Urothelium cell line (cell line): ENCODE measurements around the gene ZNF134.

Source experiments
- DNase-seq: peaks from one replicate; pipeline ENCODE4 v3.0.0; 2011; ENCODE audit warnings: low spot score, mixed read lengths
- FAIRE-seq: peaks from 2 replicates; lab custom pipeline; 2011; peaks lifted over from hg19 to GRCh38; lab: Jason Lieb, UNC

Gene ZNF134

DNA sequence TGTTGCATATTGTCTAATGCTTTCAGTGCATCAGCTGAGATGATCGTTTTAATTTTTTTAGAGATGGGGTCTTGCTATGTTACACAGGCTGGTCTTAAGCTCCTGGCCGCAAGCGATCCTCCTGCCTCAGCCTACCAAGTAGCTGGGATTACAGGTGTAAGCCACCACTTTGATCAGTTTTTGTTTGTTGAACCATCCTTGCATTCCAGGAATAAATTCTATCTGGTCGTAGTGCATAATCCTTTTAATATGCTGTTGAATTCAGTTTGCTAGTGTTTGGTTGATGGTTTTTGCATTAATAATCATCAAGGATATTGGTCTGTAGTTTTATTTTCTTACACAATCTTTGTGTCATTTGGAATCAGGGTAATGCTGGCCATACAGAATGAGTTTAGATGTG lies 23.3 kb downstream of the ZNF134 start:
- FAIRE-seq (no peak), DNase-seq (no peak)

DNA sequence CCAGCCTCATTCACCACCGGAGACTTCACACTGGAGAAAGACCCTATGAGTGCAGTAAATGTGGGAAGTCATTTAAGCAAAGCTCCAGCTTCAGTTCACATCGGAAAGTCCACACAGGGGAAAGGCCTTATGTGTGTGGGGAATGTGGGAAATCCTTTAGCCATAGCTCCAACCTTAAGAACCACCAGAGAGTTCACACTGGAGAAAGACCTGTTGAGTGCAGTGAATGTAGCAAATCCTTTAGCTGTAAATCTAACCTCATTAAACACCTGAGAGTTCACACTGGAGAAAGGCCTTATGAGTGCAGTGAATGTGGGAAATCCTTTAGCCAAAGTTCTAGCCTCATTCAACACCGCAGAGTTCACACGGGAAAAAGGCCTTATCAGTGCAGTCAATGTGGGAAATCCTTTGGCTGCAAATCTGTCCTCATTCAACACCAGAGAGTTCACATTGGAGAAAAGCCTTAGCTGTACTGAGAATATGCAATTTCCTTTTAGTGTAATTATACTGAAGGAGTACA lies 27.7 kb downstream of the ZNF134 start:
- DNase-seq (no peak), FAIRE-seq (no peak)

DNA sequence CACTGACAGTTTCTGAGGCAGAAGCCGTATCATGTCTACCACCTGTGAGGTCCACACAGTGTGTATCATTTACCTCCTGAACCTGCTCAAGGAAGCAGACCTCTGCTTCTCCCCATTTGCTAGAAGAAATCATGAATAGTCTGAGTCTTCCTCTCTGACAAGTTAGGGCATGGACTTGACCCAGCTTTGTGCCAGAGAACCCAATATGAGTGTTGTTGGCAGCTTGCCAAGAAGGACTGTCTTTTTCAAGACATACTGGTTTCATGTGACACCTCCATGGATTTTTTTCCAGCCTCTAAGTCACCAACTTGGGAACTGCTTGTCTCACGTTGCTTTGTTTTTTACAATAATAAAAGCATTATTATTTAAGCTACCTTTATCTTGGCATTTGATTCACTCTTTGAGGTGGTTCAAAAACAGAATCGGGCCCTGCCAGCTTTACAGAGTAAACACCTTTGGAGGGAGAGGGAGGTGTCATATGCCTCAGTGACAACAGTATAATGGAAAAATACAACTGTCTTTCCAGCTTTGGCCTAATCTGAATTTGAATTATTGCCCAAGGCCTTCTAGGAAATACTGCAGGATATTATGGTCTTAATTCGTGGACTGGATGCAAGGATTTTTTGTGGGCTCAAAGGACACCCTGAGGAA lies 28.5 kb downstream of the ZNF134 start:
- DNase-seq (no peak), FAIRE-seq (no peak)

- FAIRE-seq = no peak
- no peak for DNase-seq
Observed at GRCh38 chr19:57643734-57644133, 29.7 kb downstream of the ZNF134 start.

DNA sequence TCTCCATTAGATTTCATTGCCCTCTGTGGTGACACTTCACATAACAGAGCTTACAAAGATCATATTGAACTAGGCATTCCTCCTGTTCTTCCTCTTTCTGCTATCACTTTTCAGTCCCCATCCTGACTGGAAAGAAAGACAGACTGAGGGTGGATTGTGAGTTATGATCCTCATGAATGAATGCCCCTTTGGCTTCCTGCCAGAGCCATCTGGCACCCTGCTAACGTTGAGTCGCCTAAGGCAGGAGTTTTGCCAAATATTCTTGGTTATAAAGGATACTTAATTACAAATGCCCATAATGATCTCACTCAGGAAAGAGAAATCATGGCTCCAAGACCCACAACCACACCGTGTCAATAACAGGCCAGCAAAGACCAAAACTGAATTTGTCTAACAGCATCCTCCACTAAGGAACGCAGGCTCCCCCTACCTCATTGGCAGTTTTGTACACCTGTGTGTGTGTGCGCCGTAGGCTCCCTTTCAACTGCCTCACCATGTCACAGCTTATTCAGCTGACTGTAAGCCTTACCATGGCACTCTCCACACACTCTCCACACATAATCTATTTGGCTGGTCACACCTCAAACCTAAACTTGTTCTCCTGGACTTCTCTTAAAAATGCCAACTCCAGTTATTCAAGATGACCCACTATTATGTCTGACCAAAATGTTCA lies 34.4 kb downstream of the ZNF134 start:
- FAIRE-seq (no peak), DNase-seq (no peak)

GRCh38 chr19:57651654-57651996 lies 37.6 kb downstream of the ZNF134 start:
- DNase-seq (no peak), FAIRE-seq (no peak)

- no peak for DNase-seq
- FAIRE-seq = no peak
Observed at GRCh38 chr19:57653689-57654088, 39.6 kb downstream of the ZNF134 start.

DNA sequence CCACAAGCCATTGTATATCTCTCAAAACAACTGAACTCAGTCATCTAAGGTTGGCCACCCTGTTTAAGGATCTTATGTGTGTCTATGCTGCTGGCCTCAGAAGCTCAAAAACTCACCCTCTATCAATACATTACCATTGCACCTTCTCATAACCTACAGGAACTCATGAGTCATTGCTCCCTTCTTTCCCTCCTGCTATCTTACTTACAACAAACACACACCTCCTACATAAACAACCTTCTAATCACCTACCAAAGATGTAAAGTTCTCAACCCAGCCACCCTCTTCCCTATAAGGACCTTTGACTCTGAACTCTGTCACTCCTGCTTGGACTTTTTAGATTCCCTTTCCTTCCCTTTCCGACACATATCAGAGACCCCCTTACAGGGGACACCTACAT lies 41.4 kb downstream of the ZNF134 start:
- FAIRE-seq (no peak), DNase-seq (no peak)

GRCh38 chr19:57656346-57656745 lies 42.3 kb downstream of the ZNF134 start:
- no peak for DNase-seq
- FAIRE-seq = no peak

DNA sequence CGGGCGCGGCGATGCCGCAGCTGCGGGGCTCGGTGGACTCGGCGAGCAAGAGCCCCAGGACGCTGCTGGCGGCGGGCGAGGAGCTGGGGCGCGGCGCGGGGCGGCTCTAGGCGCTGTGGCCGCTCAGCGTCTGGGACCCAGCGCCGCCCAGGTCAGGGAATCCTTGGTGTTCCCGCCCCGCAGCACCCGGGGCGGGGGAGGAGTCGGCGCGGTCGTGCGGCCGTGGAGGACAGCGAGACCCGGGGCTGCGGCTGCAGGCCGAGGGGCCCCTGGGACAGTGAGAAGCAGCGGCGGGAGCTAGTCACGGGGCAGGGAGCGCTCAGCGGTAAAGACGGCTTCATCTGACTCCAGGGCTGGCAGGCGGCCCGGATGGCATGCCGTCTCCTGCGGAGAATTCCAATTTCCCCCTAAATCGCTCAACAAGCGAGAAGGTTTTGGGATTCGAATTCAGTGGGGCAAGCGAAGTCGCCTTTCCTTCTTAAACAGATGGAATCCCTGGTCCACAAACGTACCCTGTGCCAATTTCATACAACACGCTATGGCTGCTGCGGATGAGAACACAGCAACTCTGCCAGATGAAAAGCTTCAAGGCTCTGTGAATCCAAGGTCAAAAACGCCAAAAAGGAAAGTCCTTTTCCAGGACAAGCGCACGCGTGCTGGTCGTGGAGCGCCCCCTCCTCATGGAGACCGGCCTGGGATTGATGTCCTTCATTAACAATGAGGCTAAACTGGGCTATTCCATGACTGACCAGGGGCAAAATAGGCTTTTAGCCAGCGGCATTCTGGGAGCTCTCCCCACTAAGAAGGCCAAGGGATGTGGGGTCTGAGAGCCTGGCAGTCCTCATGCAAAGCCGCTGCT lies 50.5 kb downstream of the ZNF134 start:
- DNase-seq (peak; percentile 68), FAIRE-seq (no peak)

GRCh38 chr19:57665261-57665806 lies 51.3 kb downstream of the ZNF134 start:
- FAIRE-seq (no peak), DNase-seq (no peak)

- FAIRE-seq (no peak), DNase-seq (no peak)
Observed at GRCh38 chr19:57667228-57667627, 53.2 kb downstream of the ZNF134 start.

DNA sequence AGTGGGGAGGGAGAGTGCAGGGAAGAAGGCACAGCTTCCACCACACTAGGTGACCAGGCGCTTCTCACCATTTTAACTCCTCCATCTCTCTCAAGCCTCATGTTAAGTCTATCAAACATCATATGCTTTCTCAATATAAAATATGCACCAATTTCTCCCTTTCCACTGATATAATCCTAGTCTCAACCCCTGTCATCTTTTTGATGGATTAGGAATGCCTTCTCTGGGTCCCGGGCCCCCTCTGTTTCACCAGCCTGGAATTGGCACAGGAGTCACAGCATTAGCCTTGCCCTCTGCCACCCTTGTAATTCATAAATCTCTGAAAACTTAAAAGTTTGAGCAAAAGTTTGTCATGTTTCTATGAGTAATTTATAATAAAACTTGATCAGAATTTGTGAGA lies 54.6 kb downstream of the ZNF134 start, which contains the start of gene ZSCAN4:
ZSCAN4 (plus strand) TSS at position 301 of the 400 bp plus-strand sequence. CDS start 7,211 bp downstream, outside the sequence.
- DNase-seq = no peak
- no peak for FAIRE-seq

DNA sequence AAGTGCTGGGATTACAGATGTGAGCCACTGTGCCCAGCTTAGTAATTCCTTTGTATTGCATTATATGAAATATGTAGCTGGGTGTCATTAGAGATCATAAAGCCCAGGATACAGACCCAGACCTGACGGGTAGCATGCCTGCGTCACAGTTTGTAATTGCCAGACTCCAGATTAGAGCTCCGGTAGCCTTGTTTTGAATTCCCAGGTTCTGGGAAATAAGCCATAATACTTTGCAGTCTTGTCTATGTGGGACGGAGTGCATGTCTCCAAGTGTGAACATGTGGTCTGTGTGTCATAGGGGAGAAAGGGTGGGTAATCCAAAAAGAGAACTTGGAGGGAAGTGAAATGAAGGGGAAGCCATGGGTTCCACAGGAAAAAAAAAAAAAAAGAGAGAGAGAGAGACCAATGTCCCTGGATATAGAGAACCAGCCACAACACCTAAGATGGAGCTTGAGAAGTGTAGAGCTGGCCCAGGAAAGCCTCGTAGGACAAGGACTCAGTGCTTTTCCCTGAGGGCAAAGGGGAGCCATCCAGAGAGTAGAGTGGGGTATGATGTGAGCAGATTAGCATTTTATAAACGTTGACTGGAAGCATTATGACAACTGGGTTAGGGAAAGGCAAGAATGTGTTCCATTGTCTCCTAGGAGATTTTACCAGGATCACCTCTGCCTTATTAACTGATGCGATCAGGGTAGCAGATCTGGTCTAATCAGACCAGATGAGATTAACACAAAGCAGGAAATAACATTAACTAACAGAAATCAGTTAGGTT lies 57.3 kb downstream of the ZNF134 start:
- DNase-seq (no peak), FAIRE-seq (no peak)

DNA sequence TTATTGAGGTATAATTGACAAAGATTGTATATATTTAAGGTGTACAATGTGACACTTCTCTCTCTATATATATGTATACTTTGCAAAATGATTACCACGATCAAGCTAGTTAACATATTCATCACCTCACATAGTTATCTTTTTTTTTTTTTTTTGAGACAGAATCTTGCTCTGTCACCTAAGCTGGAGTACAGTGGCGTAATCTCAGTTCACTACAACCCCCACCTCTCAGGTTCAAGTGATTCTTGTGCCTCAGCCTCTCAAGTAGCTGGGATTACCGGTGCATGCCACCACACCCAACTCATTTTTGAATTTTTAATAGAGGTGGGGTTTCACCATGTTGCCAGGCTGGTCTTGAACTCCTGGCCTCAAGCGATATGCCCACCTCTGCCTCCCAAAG lies 58.4 kb downstream of the ZNF134 start:
- no peak for DNase-seq
- FAIRE-seq = no peak
